ENCODE results near the gene CAPZB.

Gene CAPZB

GRCh38 chr1:19381261-19381660 is 104.1 kb downstream of the CAPZB start:
- DNase-seq, result no peak

DNA sequence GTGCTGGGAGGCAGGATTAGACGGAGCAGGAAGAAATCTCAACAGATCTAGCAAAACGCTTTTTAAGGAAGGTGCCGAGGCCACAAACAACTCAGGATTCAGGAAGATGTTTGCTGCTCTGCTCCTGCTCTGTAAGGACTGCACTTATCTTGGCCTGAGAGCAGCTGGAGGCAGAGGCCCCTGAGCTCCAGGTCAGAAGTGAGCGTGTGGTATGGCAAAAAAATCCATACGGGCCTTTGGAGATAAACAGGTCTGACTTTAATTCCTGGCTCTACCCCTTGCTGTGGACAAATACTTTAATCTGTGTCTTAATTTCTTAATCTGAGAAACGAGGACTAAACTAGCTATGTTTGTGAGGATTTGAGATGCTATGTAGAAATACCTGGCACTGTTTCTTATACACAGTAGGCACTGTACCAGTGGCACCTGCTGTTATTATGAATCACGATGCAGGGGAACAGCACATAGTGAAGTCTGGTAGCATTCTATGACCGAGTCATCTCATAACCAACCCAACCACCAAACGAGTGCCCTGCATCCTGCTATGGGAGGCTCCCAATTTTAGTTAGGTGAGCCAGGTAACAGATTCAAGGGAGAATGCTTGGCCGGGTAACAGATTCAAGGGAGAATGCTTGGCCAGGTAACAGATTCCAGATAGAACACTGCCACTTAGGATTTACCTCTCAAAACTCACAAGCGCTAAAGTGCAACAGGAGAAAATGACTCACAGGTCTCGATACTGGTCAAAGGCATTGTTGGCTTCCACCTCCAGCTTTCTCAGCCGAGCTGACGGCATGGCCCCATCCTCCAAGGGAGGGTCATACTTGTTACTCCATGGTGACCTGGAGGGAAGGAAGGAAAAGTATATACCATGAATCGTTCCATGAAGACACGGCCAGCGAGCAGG is 107.3 kb downstream of the CAPZB start:
- DNase-seq, result no peak

DNA sequence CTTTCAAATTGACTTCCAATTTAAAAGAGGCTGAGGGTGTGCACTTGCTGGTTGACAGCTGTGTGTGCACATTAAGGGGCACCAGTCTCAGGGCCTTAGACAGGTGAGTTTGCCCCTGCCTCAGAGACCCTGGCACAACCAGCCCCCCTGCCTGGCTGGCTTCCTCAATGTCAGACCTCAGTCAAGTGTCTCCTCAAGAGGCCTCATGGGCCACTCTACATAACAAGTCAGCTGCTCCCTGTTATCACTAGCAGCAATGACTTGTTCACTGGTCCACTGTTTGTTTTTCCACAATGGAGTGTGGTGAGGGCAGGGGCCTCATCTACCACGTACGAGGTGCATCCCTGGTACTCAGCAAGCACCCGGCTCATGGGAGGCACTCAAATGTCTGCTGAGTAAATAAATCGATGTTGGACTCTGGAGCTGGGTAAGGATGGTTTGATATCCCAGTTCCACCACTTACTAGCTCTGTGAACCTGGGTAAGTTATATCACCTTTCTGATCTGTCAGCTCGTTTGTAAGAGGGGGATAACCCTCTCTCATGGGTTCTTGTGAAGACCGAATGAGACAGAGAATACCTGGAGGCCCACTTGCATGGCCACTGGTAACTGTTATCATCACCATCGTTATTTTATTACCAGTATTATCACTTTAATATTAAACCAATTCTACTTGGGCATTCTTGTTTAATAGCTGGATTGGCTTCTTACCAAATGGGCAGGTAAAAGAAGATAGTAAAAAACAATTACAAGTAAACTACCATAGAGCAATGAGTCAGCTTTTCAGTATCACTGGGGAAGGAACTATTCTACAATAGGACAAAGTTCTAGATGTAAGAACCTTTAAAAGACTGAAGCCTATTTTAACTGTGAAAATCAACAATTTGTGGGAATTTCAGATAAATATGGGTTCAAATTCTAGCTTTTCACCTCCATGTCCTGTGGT is 108.6 kb downstream of the CAPZB start:
- DNase-seq, result no peak

DNA sequence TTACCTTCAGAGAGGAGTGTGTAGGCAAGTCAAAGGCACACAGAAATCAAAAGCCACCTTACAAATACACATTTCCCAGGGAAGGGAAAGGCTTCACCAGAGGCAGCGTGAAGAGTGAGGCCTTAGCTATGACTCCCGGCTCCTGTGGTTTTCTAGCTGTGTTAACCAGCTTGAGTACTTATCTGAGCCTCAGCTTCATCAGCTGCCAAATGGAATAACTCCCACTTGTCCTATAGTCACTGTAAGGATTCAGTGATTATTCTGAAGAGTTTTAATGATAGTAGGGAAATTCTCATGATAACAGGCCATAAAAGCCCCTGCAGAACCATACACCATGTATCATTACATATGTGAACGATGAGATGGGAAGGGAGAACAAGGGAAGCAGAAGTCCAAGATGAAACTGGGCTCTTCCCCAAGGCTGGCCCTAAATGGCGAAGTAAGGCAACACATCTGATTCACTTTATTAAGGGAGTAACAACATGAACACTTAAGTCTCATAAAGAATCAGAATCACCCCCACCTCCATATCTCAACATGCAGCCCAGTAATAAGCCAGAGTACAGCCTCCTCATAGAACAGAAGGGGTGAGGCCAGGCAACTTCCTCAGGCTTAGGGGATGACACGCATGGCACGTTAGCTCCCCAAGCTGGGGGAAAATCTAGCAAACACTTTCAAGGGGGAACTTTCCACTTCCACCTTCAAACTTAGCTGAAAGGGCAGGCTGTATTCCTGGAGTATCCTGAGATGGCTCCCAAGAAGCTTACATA is 109.5 kb downstream of the CAPZB start:
- no peak for DNase-seq

GRCh38 chr1:19374926-19375325 is 110.4 kb downstream of the CAPZB start:
- no peak for DNase-seq

DNA sequence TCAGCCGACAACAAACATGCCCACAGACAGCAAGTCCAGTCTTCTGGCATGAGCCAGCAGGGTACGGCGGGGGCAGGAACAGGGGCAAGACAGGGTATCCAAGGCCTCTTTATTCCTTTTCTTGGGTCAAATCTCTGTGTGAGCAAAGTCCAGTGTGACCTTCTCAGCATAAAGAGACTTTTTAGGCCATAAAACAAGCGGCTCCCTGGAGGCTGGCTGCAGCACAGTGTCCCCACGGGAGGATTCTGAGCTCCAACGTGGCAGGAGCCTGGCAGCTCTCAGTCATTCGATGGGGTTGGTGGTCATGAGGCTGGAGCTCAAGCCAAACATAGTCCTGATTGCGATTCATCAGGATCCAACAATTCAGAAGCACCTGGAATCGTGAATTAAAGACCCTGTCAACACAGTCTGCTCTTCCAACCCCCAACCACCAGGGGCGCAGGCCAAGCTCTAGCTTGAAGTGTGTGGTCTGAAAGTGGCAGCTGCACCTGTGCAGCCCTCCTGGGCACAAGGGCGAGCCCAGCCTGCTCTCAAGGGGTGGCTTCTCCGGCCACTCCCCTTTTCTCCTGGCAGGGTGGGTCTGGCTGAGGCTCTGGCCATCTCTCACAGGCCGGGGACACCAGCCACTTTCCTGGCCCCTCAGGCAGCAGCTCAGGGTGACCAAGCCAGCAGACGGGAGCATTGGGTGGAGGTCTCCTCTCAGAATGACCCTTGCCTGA is 111.1 kb downstream of the CAPZB start:
- no peak for DNase-seq

DNA sequence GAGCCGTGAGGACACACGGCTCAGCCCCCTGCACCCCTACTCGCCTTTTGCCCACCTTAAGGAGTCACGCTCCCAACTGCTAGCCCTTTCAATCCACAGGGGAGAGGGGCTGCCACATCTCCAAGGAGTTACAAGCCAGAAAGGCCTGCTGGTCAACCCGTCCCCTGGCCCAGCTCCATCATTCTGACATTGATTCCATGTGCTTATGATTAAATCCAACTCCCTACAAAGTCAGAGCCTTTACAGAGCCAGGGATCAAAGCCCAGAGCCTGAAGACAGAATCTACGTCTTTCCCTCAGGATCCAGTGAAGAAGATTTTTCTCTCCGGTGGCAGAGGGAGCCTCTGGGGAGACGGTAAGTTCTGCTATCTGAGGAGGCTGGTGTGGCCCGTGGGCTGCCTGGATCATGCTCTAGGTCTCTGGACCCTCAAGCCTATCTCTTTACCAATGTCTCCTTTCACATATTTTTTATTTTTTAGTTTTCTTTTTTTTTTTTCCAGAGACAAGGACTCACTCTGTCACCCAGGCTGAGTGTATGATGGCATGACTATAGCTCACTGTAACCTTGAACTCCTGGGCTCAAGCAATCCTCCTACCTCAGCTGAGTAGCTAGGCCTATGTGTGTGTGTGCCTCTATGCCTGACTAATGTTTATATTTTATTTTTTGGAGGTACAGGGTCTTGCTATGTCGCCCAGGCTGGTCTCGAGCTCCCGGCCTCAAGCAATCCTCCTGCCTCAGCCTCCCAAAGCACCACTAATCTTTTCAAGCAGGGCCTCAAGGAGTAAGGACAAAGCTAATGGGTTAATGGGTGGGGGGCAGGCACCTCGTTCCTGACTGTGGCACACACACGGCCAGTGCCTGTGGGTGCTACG is 111.9 kb downstream of the CAPZB start:
- no peak for DNase-seq

DNA sequence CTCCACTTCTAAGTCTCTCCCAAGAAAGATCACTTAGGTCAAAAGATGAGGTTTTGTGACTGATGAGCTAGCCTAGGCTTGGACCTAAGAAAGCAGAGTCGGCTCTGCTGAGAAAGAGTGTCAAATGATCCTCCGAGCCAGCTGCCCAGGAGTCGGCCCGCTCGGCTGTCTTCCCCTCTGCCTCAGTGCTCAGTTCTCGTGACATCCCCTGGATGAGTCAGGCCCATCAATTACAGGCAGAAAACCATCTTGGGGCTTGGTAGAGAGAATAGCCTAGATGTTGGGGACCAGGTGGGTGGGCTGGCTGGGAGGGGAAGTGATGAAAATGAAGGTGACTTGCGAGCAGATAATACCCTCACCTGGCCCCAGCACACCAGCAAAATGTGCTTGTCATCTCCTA is 112.7 kb downstream of the CAPZB start:
- no peak for DNase-seq

DNA sequence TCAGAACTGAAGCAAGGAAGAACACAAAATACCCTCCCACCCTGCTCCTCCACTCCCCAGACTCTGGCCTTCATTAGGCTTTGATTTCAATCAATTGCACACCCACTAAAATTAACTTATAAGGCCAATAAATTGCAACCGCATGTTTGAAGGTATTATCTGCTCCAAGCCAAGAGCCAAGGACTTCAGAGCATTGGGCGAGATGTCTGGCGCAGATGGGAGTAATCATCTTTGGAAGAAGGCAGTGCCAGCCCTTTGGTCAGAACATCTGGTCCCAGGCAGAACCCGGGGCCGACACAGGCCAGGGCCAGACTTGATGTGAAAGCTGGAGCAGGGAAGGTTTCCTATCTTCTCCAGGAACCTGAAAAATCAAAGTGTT is 113.2 kb downstream of the CAPZB start:
- no peak for DNase-seq

GRCh38 chr1:19371226-19372135 is 113.9 kb downstream of the CAPZB start:
- no peak for DNase-seq

DNA sequence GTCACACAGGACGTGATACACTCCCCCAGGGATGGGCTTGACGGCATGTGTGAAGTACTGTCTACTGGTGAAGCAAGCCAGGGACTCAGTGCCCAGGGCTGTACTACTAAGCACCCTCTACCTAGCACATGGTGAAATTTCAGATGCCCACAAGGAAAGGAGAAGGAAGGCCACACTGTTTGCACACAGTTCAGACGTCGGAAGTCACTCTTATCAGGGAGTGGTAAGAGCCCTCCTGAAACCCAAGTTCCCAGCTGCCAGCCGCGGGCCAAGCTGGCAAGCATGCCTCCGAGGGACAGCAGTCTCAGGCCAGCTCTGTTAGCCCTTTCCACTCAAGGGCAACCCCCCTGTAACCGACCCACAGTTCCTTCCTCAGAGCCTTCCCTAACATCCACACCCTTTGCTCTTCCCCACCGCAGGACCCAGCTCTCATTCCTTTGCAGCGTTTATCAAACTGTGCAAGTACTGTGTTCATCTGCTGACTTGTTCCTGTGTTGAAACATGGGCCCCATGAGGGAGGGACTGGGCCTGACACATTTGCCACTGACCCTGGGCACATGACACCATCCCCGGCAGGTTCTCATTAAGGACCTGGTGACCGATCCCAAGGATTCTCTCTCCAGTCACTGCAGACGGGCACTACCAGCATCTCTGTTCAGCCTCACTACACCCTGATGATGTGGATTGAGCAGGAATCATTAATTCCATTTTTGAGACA is 114.7 kb downstream of the CAPZB start:
- DNase-seq, result no peak

GRCh38 chr1:19369396-19370090 is 115.8 kb downstream of the CAPZB start:
- no peak for DNase-seq

DNA sequence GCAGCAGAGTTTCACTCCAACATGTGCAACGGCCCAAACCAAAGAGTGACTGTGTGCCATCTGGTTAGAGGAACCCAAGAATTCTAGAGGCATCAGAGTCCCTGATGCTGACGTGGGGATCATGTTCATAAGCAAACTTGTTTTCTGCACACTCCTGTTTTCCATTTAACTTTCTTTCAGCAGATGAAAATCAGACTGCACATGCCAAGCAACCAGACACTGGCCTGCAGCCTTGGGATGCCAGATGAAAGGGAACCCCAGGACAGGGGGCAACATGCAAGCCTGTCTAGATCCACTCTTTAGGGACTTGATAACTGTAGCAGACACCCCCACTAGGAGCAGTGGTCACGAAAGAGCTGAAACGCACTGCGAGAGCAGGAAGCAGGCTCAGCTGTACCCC is 116.4 kb downstream of the CAPZB start:
- no peak for DNase-seq

DNA sequence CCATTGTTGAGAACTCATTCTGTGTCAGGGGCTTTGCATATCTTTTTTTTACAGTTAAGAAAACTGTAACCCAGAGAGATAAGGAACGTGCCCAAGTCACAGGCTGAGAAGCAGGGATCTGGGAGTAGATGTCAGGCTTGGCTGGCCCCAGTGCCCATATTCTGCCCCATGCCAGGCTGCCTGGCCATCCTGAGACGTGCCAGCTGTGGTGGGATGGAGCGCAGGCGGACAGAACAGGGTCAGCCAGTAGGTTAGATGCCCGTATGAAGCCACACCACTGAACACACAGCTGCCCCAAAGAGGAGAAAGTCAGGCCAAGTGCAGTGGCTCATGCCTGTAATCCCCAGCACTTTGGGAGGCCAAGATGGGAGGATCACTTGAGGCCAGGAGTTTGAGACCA is 117.3 kb downstream of the CAPZB start:
- no peak for DNase-seq

DNA sequence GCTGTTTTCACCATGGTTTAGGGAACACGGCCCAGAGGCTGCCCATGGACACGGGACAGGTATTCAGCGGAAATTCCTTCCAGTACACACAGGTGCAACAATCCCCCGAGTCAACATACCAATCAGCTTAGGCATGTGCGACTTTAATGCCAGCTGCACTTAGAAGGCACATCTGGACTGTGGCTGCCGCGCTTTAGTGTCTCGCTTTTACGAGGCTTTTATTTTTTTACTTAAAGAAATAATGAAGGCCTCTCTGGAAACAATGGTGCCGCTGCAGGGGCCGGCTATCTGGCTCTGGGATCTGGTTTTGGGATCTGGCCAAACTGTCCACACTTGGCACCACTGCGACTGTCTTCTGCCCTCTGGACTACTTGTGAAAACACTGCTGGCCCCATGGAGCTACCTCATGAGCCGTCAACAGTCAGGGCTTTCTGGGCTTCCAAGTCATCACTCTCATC is 117.7 kb downstream of the CAPZB start:
- DNase-seq, result no peak

DNA sequence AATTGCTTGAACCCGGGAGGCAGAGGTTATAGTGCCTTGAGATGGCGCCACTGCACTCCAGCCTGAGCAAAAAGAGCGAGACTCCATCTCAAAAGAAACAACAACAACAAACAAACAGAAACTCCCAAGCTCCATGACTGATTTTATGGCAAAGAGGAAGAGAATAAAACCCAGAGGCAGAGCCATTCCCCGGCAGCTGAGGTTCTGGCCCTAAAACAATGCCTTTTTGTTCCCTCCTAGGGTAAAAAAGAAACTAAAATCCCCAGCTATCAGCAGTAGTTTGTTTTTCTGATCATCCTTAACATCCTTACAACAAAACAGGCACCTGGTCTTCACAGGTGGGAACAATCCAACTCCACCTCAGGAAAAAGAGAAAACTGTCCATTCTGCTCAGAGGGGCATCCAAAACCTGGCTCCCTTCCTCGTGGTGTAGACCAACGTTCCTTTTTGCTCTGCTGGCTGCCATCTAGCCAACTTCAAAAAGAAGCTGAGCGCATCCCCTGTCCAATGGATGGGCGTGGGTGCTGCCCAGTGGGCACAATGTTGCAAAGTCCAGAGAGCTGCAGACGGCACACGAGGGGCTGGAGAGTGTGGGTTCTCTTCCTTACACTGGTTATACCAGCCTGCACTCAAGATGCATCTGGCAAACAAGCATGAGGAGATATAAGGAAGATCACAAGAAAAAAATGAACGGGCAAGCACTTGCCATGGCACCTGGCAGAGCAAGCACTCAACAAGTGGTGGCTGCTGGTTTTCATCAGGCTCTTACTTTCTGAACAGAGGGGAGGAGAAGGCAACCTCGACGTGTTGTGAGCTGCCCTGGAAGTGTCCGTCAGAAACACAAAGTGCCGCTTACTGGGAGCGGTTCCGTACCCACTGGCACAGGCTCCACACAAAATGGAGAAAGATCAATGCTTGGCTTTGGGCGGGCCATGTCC is 118.5 kb downstream of the CAPZB start:
- no peak for DNase-seq

DNA sequence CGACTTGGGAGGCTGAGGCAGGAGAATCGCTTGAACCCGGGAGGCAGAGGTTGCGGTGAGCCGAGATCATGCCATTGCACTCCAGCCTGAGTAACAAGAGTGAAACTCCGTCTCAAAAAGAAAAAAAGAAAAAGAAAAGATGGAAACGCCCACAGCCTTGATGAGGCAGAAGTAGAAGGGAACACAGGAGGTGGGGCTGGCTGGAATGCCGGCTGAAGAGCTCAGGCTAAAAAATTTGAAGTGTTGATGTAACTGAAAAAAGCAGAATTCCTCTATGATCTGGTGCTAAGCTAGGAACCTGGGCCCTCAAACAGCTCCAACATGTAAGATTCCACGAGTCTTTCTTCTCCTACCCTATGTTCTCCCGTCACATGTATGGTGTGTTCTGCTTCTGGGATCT is 119.6 kb downstream of the CAPZB start:
- no peak for DNase-seq

All from NCI-H446 treated with DMSO at 0.1 percent for 48 hours (cell line).